HepG2 (cell line): ENCODE results near the gene CUL1. TPM values are rescaled to one million over a fixed set of nuclear protein-coding genes. Genes with fewer than 3 reads are reported as not detected.
A peak's percentile ranks its signal among the peaks of the same experiment; 100 is the strongest.

Source experiments
- ATAC-seq: fragments of 200-7000 bp; cut with Tn5 transposase; 3 replicates; pipeline ENCODE4 v1.9.1; 2020; ENCODE audit warnings: mild to moderate bottlenecking, moderate library complexity
- BruUV-seq: library from RNA; stranded (reverse); fragments of 400-500 nt; replicated peaks from 2 replicates; lab custom pipeline; 2021; lab: Mats Ljungman, UMichigan
- CTCF ChIA-PET: fragments of 300-600 bp; formaldehyde crosslinking; extraction: SDS; loops from one replicate; lab custom pipeline; 2021; ENCODE audit warnings: low total read pairs, inconsistent platforms, low intra/inter-chr PET ratio; lab: Yijun Ruan, JAX
- POLR2A ChIA-PET: fragments of 350-600 bp; sonication (Branson Sonifier 250); formaldehyde crosslinking; loops from one replicate; lab custom pipeline; 2020; ENCODE audit warnings: antibody characterized with exemption, inconsistent platforms; lab: Yijun Ruan, JAX
- DNase-seq: peaks from one replicate; pipeline ENCODE4 v3.0.0-alpha.2; 2015; ENCODE audit warnings: low spot score
- FAIRE-seq: peaks from 3 replicates; lab custom pipeline; 2011; peaks lifted over from hg19 to GRCh38; lab: Jason Lieb, UNC
- H2AFZ ChIP-seq: one replicate; pipeline ENCODE4 v1.6.1; 2011; ENCODE audit warnings: low read length, inconsistent platforms
- H3K27ac ChIP-seq: fragments of 300-600 bp; 3 replicates; pipeline ENCODE4 v1.8.0; 2011; ENCODE audit warnings: mixed run types, mild to moderate bottlenecking, mixed read lengths, low read length, inconsistent platforms; ENCODE audit not compliant: insufficient read depth; ENCODE audit errors: extremely low read length
- H3K27me3 ChIP-seq, 2 experiments: fragments of 200-600 bp in 1 of 2; 2 replicates in 1 of 2; 3 replicates in 1 of 2; pipeline versions ENCODE4 v1.6.0 to v1.8.0; 2011; ENCODE audit warnings: low read length in 2 of 2, mild to moderate bottlenecking in 2 of 2, moderate library complexity in 2 of 2, inconsistent platforms in 1 of 2; ENCODE audit not compliant: insufficient read depth in 2 of 2, control insufficient read depth in 1 of 2
- H3K36me3 ChIP-seq, 2 experiments: fragments of 200-600 bp in 1 of 2; replicated peaks in 1 of 2; 2 replicates in 1 of 2; 3 replicates in 1 of 2; pipeline versions ENCODE4 v1.5.1 to v1.8.0; 2011; ENCODE audit warnings: low read length in 2 of 2, inconsistent platforms in 1 of 2; ENCODE audit not compliant: insufficient read depth in 2 of 2, control insufficient read depth in 1 of 2
- H3K4me1 ChIP-seq: 2 replicates; pipeline ENCODE4 v1.5.1; 2012; ENCODE audit warnings: low read length, inconsistent platforms; ENCODE audit not compliant: insufficient read depth
- H3K4me2 ChIP-seq: 2 replicates; pipeline ENCODE4 v1.6.0; 2011; ENCODE audit warnings: low read depth, low read length, inconsistent platforms
- H3K4me3 ChIP-seq, 3 experiments: fragments of 200-600 bp in 1 of 3; sonication (generic), shearing (Covaris generic) in 1 of 3; replicated peaks in 1 of 3; 2 replicates each; pipeline ENCODE4 v1.5.1; 2011 to 2016; ENCODE audit warnings: low read length in 3 of 3, inconsistent platforms in 2 of 3, low read depth in 2 of 3, mild to moderate bottlenecking in 2 of 3, control low read depth in 1 of 3, mixed read lengths in 1 of 3; ENCODE audit not compliant: insufficient read depth in 1 of 3
- H3K79me2 ChIP-seq: one replicate; pipeline ENCODE4 v1.6.1; 2011; ENCODE audit warnings: low read length, inconsistent platforms; ENCODE audit not compliant: insufficient read depth
- H3K9ac ChIP-seq: 2 replicates; pipeline ENCODE4 v1.6.0; 2011; ENCODE audit warnings: mild to moderate bottlenecking, low read depth, low read length, inconsistent platforms; ENCODE audit not compliant: insufficient read depth
- H3K9me3 ChIP-seq: 2 replicates; pipeline ENCODE4 v1.5.1; 2012; ENCODE audit warnings: mild to moderate bottlenecking, low read length
- H4K20me1 ChIP-seq: 2 replicates; pipeline ENCODE4 v1.6.0; 2011; ENCODE audit warnings: inconsistent platforms, mild to moderate bottlenecking, low read length, moderate library complexity; ENCODE audit not compliant: insufficient read depth
- MIER3 ChIP-seq: IDR thresholded peaks from 2 replicates; pipeline ENCODE4 v1.6.1; 2016; ENCODE audit warnings: missing compliant biosample characterization, borderline replicate concordance
- NFKBIZ ChIP-seq: IDR thresholded peaks from 2 replicates; pipeline ENCODE4 v1.6.1; 2018; ENCODE audit warnings: missing genetic modification reagents, missing compliant biosample characterization
- TAF1 ChIP-seq: sonication (generic); formaldehyde crosslinking; IDR thresholded peaks from 2 replicates; pipeline ENCODE4 v1.4.0; 2020; ENCODE audit warnings: missing genetic modification reagents
- ZNF251 ChIP-seq: sonication (generic); formaldehyde crosslinking; IDR thresholded peaks from 2 replicates; pipeline ENCODE4 v1.9.0; 2021; ENCODE audit warnings: mild to moderate bottlenecking, missing genetic modification reagents
- WGBS: methylation state at CpG from one replicate; pipeline ENCODE4 v1.1.6; 2017; ENCODE audit warnings: low lambda C conversion rate; 5-methylcytosine and 5-hydroxymethylcytosine counted together
- in situ Hi-C: cut with HindIII; loops from 2 replicates; pipeline ENCODE4 v1.10.0; 2017; ENCODE audit warnings: low pct_unique_long_range_greater_than_20kb; ENCODE audit not compliant: extremely low pct_ligation_motif_present
- intact Hi-C: fragments of 100-400 bp; cut with micrococcal nuclease; formaldehyde crosslinking; loops from one replicate; pipeline ENCODE4 v1.10.0; 2022; ENCODE audit not compliant: unreplicated experiment
- polyA plus RNA-seq, 8 experiments: library from polyadenylated mRNA; depleted of rRNA in 3 of 8; stranded (reverse) in 7 of 8; unstranded in 1 of 8; fragments of >200 nt; fragmentation: Illumina TruSeq in 4 of 8; extraction: Trizol in 4 of 8; gene quantifications; 2 replicates each; pipeline versions ENCODE4 v1.2.1 to v1.2.3, GENCODE V29; 2011 to 2016; ENCODE audit warnings: low read depth in 4 of 8, missing spikeins in 1 of 8, mixed read lengths in 1 of 8; ENCODE audit not compliant: insufficient read depth in 1 of 8
- total RNA-seq, 5 experiments: library from RNA; depleted of rRNA; stranded (reverse); fragments of >200 nt; fragmentation: Illumina TruSeq; extraction: Trizol; gene quantifications; 2 replicates each; pipeline ENCODE4 v1.2.3, GENCODE V29; 2016; ENCODE audit warnings: low read depth in 1 of 5
- TF ChIP-seq, protein P1 (sequence below): sonication (generic); formaldehyde crosslinking; IDR thresholded peaks from 2 replicates; pipeline ENCODE4 v1.4.0; 2020; ENCODE audit warnings: missing genetic modification reagents, borderline replicate concordance

Gene CUL1
- total and polyA plus RNA-seq, 2 of the 13 experiments (the other 11 are each of a cell fraction or from before 2014, with no cell fraction given): 30.1 to 45.9 TPM

DNA sequence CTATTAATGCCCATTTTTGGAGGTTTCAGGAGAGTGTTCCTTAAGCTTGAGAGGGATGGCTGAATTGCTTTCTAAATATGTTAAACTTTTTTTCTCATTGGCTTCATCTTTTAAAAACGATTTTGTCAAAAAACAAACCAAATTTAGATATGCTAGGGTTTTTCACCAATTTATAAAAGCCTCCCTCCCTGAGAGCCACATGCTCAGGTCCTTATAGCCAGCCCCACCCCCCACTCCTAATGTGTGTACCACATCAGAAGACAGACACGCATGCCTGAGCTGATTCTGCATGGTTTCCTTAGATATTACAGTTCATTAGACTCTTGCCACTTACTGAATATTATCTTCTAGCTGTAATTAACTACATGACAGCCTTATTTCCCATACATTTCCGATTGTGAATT, 2.0 kb downstream of the CUL1 start:
- no TSS peak for BruUV-seq
- TF ChIP-seq, protein P1, sequence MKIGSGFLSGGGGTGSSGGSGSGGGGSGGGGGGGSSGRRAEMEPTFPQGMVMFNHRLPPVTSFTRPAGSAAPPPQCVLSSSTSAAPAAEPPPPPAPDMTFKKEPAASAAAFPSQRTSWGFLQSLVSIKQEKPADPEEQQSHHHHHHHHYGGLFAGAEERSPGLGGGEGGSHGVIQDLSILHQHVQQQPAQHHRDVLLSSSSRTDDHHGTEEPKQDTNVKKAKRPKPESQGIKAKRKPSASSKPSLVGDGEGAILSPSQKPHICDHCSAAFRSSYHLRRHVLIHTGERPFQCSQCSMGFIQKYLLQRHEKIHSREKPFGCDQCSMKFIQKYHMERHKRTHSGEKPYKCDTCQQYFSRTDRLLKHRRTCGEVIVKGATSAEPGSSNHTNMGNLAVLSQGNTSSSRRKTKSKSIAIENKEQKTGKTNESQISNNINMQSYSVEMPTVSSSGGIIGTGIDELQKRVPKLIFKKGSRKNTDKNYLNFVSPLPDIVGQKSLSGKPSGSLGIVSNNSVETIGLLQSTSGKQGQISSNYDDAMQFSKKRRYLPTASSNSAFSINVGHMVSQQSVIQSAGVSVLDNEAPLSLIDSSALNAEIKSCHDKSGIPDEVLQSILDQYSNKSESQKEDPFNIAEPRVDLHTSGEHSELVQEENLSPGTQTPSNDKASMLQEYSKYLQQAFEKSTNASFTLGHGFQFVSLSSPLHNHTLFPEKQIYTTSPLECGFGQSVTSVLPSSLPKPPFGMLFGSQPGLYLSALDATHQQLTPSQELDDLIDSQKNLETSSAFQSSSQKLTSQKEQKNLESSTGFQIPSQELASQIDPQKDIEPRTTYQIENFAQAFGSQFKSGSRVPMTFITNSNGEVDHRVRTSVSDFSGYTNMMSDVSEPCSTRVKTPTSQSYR: peak; percentile 65; the same call in 1 of the 2 replicates
- TF ChIP-seq MIER3: no peak
- in situ Hi-C loops: loop anchor here (5.0 kb wide), 1 partner anchor 47 kb away; no protein-coding TSS in a partner anchor
- ChIA-PET CTCF (no interaction called here), POLR2A (interaction anchor here (1.4 to 1.5 kb wide), 2 partner anchors 22 to 241 kb away, joined by 3 to 5 read pairs; no protein-coding TSS in a partner anchor)
- H3K9me3 ChIP-seq: no peaks in the 10 kb centered on the region
- H3K9ac ChIP-seq: peak overlapping the region; percentile 99
- peaks cover 64% of the 10 kb centered on the region for H3K79me2 ChIP-seq
- H4K20me1 ChIP-seq: peaks cover 38% of the 10 kb centered on the region
- peaks cover 69% of the 10 kb centered on the region for H3K4me1 ChIP-seq
- peak overlapping the region; percentile 78 for H3K4me2 ChIP-seq
- no peak overlapping the region for H2AFZ ChIP-seq
- no peaks in the 10 kb centered on the region for H3K27me3 ChIP-seq
- H3K36me3 ChIP-seq: no peaks in the 10 kb centered on the region
- H3K27ac ChIP-seq: peak overlapping the region; percentile 98
- no peak for ATAC-seq
- peak overlapping the region; percentile 84 to 89 (median 88); a peak in 5 of 6 replicates for H3K4me3 ChIP-seq
- intact Hi-C loops: loop anchor here (2.0 kb wide), 1 partner anchor 20 kb away; no protein-coding TSS in a partner anchor
- no peak for DNase-seq
- FAIRE-seq: no peak
- WGBS: 24% methylated on average over 3 of the region's 3 CpGs

DNA sequence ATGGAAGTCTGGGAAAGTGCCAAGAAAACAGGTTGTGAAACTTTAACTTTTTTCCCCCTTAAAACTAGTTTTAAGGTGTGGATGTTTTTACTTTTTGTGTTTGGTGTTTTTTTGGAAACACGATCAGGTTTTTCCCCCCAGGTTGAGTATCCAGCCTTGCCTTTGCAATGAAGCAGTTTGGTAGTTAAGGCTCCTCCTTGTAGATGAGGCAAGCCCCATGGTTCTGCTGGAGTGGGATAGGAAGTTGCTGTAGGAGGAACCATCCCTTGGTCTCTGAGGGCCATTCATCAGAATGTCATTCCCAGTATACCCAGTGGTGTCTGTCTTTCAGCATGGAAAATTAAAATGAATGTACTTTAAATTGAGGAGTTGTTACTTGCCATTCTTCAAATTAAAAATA, 2.7 kb downstream of the CUL1 start:
- Histone ChIP-seq H3K9ac (peak overlapping the region; percentile 99; the same call in 1 of the 2 replicates), H3K27me3 (no peaks in the 10 kb centered on the region)
- POLR2A ChIA-PET: interaction anchor here (1.5 kb wide), 1 partner anchor 21 kb away, joined by 3 read pairs; no protein-coding TSS in a partner anchor
- no peak for FAIRE-seq
- no peak for TF ChIP-seq NFKBIZ (CRISPR knock-in tag)
- no peak for TF ChIP-seq ZNF251 (CRISPR knock-in tag)
- no peak for TF ChIP-seq TAF1 (CRISPR knock-in tag)
- TF ChIP-seq, all 625 proteins: peak for 0
- Histone ChIP-seq H4K20me1 (peaks cover 42% of the 10 kb centered on the region), H3K9me3 (no peaks in the 10 kb centered on the region), H3K27ac (no peak overlapping the region), H3K79me2 (peaks cover 72% of the 10 kb centered on the region), H3K4me1 (peaks cover 76% of the 10 kb centered on the region), H3K4me2 (peak overlapping the region; percentile 78), H3K36me3 (no peaks in the 10 kb centered on the region), H2AFZ (no peak overlapping the region), H3K4me3 (peak overlapping the region in 2 of 3 experiments; percentile 9 to 84; a peak in 2 of 6 replicates)
- CTCF ChIA-PET: no interaction called here
- BruUV-seq: no TSS peak
- in situ Hi-C loops (loop anchor here (5.0 kb wide), 1 partner anchor 46 kb away; no protein-coding TSS in a partner anchor), intact Hi-C loops (loop anchor here (2.0 kb wide), 1 partner anchor 19 kb away; no protein-coding TSS in a partner anchor)
- WGBS: 31% methylated on average over 1 of the region's 1 CpG
- no peak for DNase-seq
- no peak for ATAC-seq
